MM.1S (cell line): Measurements from ENCODE around the gene CHST1.

Source experiments
- DNase-seq: peaks from one replicate; pipeline ENCODE4 v3.0.0-alpha.2; 2015
- H2AFZ ChIP-seq: fragments of 300-600 bp; sonication (generic); 2 replicates; pipeline ENCODE4 v1.6.0; 2016; ENCODE audit warnings: antibody characterized with exemption, low read length
- H3F3A ChIP-seq: fragments of 300-600 bp; sonication (generic); 2 replicates; pipeline ENCODE4 v1.6.1; 2016; ENCODE audit warnings: mild to moderate bottlenecking, antibody characterized with exemption, low read length, moderate library complexity, mixed read lengths; ENCODE audit not compliant: insufficient read depth
- H3K27ac ChIP-seq: fragments of 300-600 bp; sonication (generic); 2 replicates; pipeline ENCODE4 v1.5.1; 2016; ENCODE audit warnings: mild to moderate bottlenecking, low read length
- H3K27me3 ChIP-seq: fragments of 300-600 bp; sonication (generic); replicated peaks from 2 replicates; pipeline ENCODE4 v1.6.0; 2016; ENCODE audit warnings: low read length; ENCODE audit not compliant: insufficient read depth
- H3K36me3 ChIP-seq: fragments of 300-600 bp; sonication (generic); replicated peaks from 2 replicates; pipeline ENCODE4 v1.6.1; 2016; ENCODE audit warnings: mild to moderate bottlenecking, low read length, mixed read lengths; ENCODE audit not compliant: insufficient read depth
- H3K4me1 ChIP-seq: fragments of 300-600 bp; sonication (generic); 2 replicates; pipeline ENCODE4 v1.6.1; 2016; ENCODE audit warnings: low read length, mixed read lengths
- H3K4me2 ChIP-seq: fragments of 300-600 bp; sonication (generic); 2 replicates; pipeline ENCODE4 v1.6.0; 2016; ENCODE audit warnings: low read depth, low read length
- H3K4me3 ChIP-seq: fragments of 300-600 bp; sonication (generic); 2 replicates; pipeline ENCODE4 v1.5.1; 2016; ENCODE audit warnings: low read length, mixed read lengths
- H3K79me2 ChIP-seq: fragments of 300-600 bp; sonication (generic); 2 replicates; pipeline ENCODE4 v1.6.1; 2016; ENCODE audit warnings: mixed run types, low read length, mixed read lengths
- H3K9ac ChIP-seq: fragments of 300-600 bp; sonication (generic); 2 replicates; pipeline ENCODE4 v1.6.1; 2016; ENCODE audit warnings: low read length, mixed read lengths
- H3K9me2 ChIP-seq: fragments of 300-600 bp; sonication (generic); replicated peaks from 2 replicates; pipeline ENCODE4 v1.6.1; 2016; ENCODE audit warnings: mild to moderate bottlenecking, low read length, mixed read lengths; ENCODE audit not compliant: insufficient read depth
- H3K9me3 ChIP-seq: fragments of 300-600 bp; sonication (generic); replicated peaks from 2 replicates; pipeline ENCODE4 v1.6.1; 2016; ENCODE audit warnings: mild to moderate bottlenecking, low read length, mixed read lengths; ENCODE audit not compliant: insufficient read depth
- H4K20me1 ChIP-seq: fragments of 300-600 bp; sonication (generic); 2 replicates; pipeline ENCODE4 v1.6.1; 2016; ENCODE audit warnings: mild to moderate bottlenecking, low read length, moderate library complexity, mixed read lengths; ENCODE audit not compliant: insufficient read depth
- CTCF ChIP-seq: fragments of 300-600 bp; sonication (generic); IDR thresholded peaks from 2 replicates; pipeline ENCODE4 v1.5.1; 2016; ENCODE audit warnings: antibody characterized with exemption, low read length, mixed read lengths
- EZH2 ChIP-seq: fragments of 300-600 bp; sonication (generic); optimal IDR thresholded peaks from 2 replicates; pipeline ENCODE3; 2017; ENCODE audit warnings: low read depth, mild to moderate bottlenecking, antibody characterized with exemption, low read length, mixed read lengths
- EZH2phosphoT487 ChIP-seq: fragments of 300-600 bp; sonication (generic); IDR thresholded peaks from 2 replicates; pipeline ENCODE4 v1.6.1; 2018; ENCODE audit warnings: antibody characterized with exemption, low read length

Gene CHST1

GRCh38 chr11:45669146-45669545, 3.7 kb upstream of the CHST1 start:
- H3K27me3 ChIP-seq, result peaks cover 53% of the 10 kb centered on the region

GRCh38 chr11:45667929-45668680, 2.7 kb upstream of the CHST1 start:
- H3K27me3 ChIP-seq, result peaks cover 64% of the 10 kb centered on the region
- no peaks in the 10 kb centered on the region for H3K9me3 ChIP-seq

More at GRCh38 chr11:45669146-45669545, 3.7 kb upstream of the CHST1 start:
- Histone ChIP-seq H3K4me2 (no peak overlapping the region), H3K4me3 (no peak overlapping the region), H3F3A (no peaks in the 10 kb centered on the region), H3K27ac (no peak overlapping the region), H3K9ac (no peak overlapping the region), H4K20me1 (no peaks in the 10 kb centered on the region), H3K9me3 (no peaks in the 10 kb centered on the region), H2AFZ (no peak overlapping the region), H3K4me1 (no peaks in the 10 kb centered on the region), H3K36me3 (no peaks in the 10 kb centered on the region), H3K9me2 (no peaks in the 10 kb centered on the region), H3K79me2 (no peaks in the 10 kb centered on the region)
- no peak for DNase-seq
- TF ChIP-seq CTCF, result no peak
- TF ChIP-seq EZH2, result no peak
- no peak for TF ChIP-seq EZH2phosphoT487

GRCh38 chr11:45666648-45667642, 1.5 kb upstream of the CHST1 start:
- H3K4me1 ChIP-seq, result no peaks in the 10 kb centered on the region
- no peaks in the 10 kb centered on the region for H3K36me3 ChIP-seq
- H3K9ac ChIP-seq, result no peak overlapping the region
- H3F3A ChIP-seq, result no peaks in the 10 kb centered on the region
- H3K79me2 ChIP-seq, result no peaks in the 10 kb centered on the region
- H3K27me3 ChIP-seq, result peaks cover 75% of the 10 kb centered on the region
- no peak overlapping the region for H2AFZ ChIP-seq
- no peak overlapping the region for H3K27ac ChIP-seq
- H3K4me2 ChIP-seq, result no peak overlapping the region
- H3K9me2 ChIP-seq, result no peaks in the 10 kb centered on the region
- H3K4me3 ChIP-seq, result no peak overlapping the region
- DNase-seq, result no peak
- no peaks in the 10 kb centered on the region for H4K20me1 ChIP-seq
- H3K9me3 ChIP-seq, result no peaks in the 10 kb centered on the region
- TF ChIP-seq EZH2phosphoT487 (no peak), EZH2 (no peak), CTCF (no peak)

More at GRCh38 chr11:45667929-45668680, 2.7 kb upstream of the CHST1 start:
- TF ChIP-seq CTCF, result no peak
- no peak for TF ChIP-seq EZH2
- TF ChIP-seq EZH2phosphoT487, result no peak
- Histone ChIP-seq H4K20me1 (no peaks in the 10 kb centered on the region), H3K27ac (no peak overlapping the region), H3K4me1 (no peaks in the 10 kb centered on the region), H3F3A (no peaks in the 10 kb centered on the region), H2AFZ (no peak overlapping the region), H3K9ac (no peak overlapping the region), H3K79me2 (no peaks in the 10 kb centered on the region), H3K36me3 (no peaks in the 10 kb centered on the region), H3K4me2 (no peak overlapping the region), H3K9me2 (no peaks in the 10 kb centered on the region), H3K4me3 (no peak overlapping the region)
- no peak for DNase-seq
